Activated CD4-positive, alpha-beta T cell treated with anti-CD3 and anti-CD28 coated beads, Interleukin-2, amount 10 ng/mL, durations not matched to agents 24 days and 14 days (primary cell): ENCODE results near the gene EEFSEC. TPM values are rescaled to one million over a fixed set of nuclear protein-coding genes. Genes with fewer than 3 reads are reported as not detected.

Experiments used
- DNase-seq: peaks from one replicate; pipeline ENCODE4 v3.0.0; 2022
- H3K27ac Mint-ChIP-seq: one replicate; pipeline ENCODE4 v1.8.0; 2022; ENCODE audit warnings: mild to moderate bottlenecking, mixed read lengths
- H3K27me3 Mint-ChIP-seq: one replicate; pipeline ENCODE4 v1.8.0; 2022; ENCODE audit warnings: mixed read lengths
- H3K36me3 Mint-ChIP-seq: one replicate; pipeline ENCODE4 v1.8.0; 2022; ENCODE audit warnings: low read depth, mild to moderate bottlenecking, mixed read lengths
- H3K4me1 Mint-ChIP-seq: one replicate; pipeline ENCODE4 v1.8.0; 2021; ENCODE audit warnings: mixed read lengths
- H3K4me3 Mint-ChIP-seq: one replicate; pipeline ENCODE4 v1.8.0; 2022; ENCODE audit warnings: mild to moderate bottlenecking, moderate library complexity, mixed read lengths
- H3K9me3 Mint-ChIP-seq: one replicate; pipeline ENCODE4 v1.8.0; 2021; ENCODE audit warnings: mixed read lengths
- intact Hi-C: fragments of 100-400 bp; cut with micrococcal nuclease; formaldehyde crosslinking; loops from one replicate; pipeline ENCODE4 v1.15.1; 2023
- total RNA-seq: library from RNA; stranded (reverse); gene quantifications from 2 replicates; pipeline ENCODE4 v1.2.3, GENCODE V29; 2022

EEFSEC gene
- total RNA-seq, 1 donor from 2014 or later, result 21.3 TPM

- no peak overlapping the region for H3K4me3 Mint-ChIP-seq
- H3K27me3 Mint-ChIP-seq, result peaks cover 52% of the 10 kb centered on the region
- intact Hi-C loops, result no loop called here
- H3K4me1 Mint-ChIP-seq, result peaks cover 5% of the 10 kb centered on the region
- DNase-seq, result no peak
- no peaks in the 10 kb centered on the region for H3K36me3 Mint-ChIP-seq
- no peak overlapping the region for H3K27ac Mint-ChIP-seq
- no peaks in the 10 kb centered on the region for H3K9me3 Mint-ChIP-seq
Observed at GRCh38 chr3:128431803-128432300, 278.6 kb downstream of the EEFSEC start.

- intact Hi-C loops, result no loop called here
- Mint-ChIP-seq H3K27ac (no peak overlapping the region), H3K36me3 (no peaks in the 10 kb centered on the region), H3K4me1 (peaks cover 5% of the 10 kb centered on the region), H3K9me3 (no peaks in the 10 kb centered on the region), H3K27me3 (peaks cover 55% of the 10 kb centered on the region), H3K4me3 (no peak overlapping the region)
- DNase-seq, result no peak
Observed at GRCh38 chr3:128432301-128432970, 279.2 kb downstream of the EEFSEC start.

- Mint-ChIP-seq H3K27me3 (peaks cover 53% of the 10 kb centered on the region), H3K36me3 (no peaks in the 10 kb centered on the region), H3K4me3 (no peak overlapping the region), H3K27ac (no peak overlapping the region), H3K4me1 (peaks cover 5% of the 10 kb centered on the region), H3K9me3 (no peaks in the 10 kb centered on the region)
- intact Hi-C loops, result no loop called here
- no peak for DNase-seq
Observed at GRCh38 chr3:128432971-128433836, 279.9 kb downstream of the EEFSEC start.

- Mint-ChIP-seq H3K27me3 (peaks cover 52% of the 10 kb centered on the region), H3K4me3 (no peak overlapping the region), H3K4me1 (peaks cover 5% of the 10 kb centered on the region), H3K9me3 (no peaks in the 10 kb centered on the region), H3K27ac (no peak overlapping the region), H3K36me3 (no peaks in the 10 kb centered on the region)
- DNase-seq, result no peak
- intact Hi-C loops, result no loop called here
Observed at GRCh38 chr3:128433837-128434165, 280.5 kb downstream of the EEFSEC start.

- DNase-seq, result no peak
- intact Hi-C loops, result no loop called here
- Mint-ChIP-seq H3K27ac (no peak overlapping the region), H3K36me3 (no peaks in the 10 kb centered on the region), H3K4me3 (no peak overlapping the region), H3K27me3 (peaks cover 54% of the 10 kb centered on the region), H3K9me3 (no peaks in the 10 kb centered on the region), H3K4me1 (peaks cover 5% of the 10 kb centered on the region)
Observed at GRCh38 chr3:128434524-128434923, 281.2 kb downstream of the EEFSEC start.

GRCh38 chr3:128435058-128435457 is 281.8 kb downstream of the EEFSEC start:
- no peaks in the 10 kb centered on the region for H3K9me3 Mint-ChIP-seq
- intact Hi-C loops, result no loop called here
- H3K4me1 Mint-ChIP-seq, result peaks cover 5% of the 10 kb centered on the region
- H3K27me3 Mint-ChIP-seq, result peaks cover 58% of the 10 kb centered on the region
- no peaks in the 10 kb centered on the region for H3K36me3 Mint-ChIP-seq
- no peak overlapping the region for H3K4me3 Mint-ChIP-seq
- DNase-seq, result no peak
- H3K27ac Mint-ChIP-seq, result no peak overlapping the region

- Mint-ChIP-seq H3K9me3 (no peaks in the 10 kb centered on the region), H3K27ac (no peak overlapping the region), H3K27me3 (peaks cover 54% of the 10 kb centered on the region), H3K4me1 (peaks cover 5% of the 10 kb centered on the region), H3K36me3 (no peaks in the 10 kb centered on the region), H3K4me3 (no peak overlapping the region)
- intact Hi-C loops, result no loop called here
- no peak for DNase-seq
Observed at GRCh38 chr3:128435561-128435960, 282.3 kb downstream of the EEFSEC start.

- peaks cover 48% of the 10 kb centered on the region for H3K27me3 Mint-ChIP-seq
- no peak overlapping the region for H3K4me3 Mint-ChIP-seq
- no peak overlapping the region for H3K27ac Mint-ChIP-seq
- no peak for DNase-seq
- intact Hi-C loops, result no loop called here
- no peaks in the 10 kb centered on the region for H3K9me3 Mint-ChIP-seq
- H3K4me1 Mint-ChIP-seq, result peaks cover 5% of the 10 kb centered on the region
- no peaks in the 10 kb centered on the region for H3K36me3 Mint-ChIP-seq
Observed at GRCh38 chr3:128436214-128436613, 282.9 kb downstream of the EEFSEC start.

GRCh38 chr3:128438488-128439072 is 285.3 kb downstream of the EEFSEC start:
- H3K36me3 Mint-ChIP-seq, result no peaks in the 10 kb centered on the region

GRCh38 chr3:128439226-128439625 is 285.9 kb downstream of the EEFSEC start:
- intact Hi-C loops, result no loop called here
- H3K4me1 Mint-ChIP-seq, result no peaks in the 10 kb centered on the region

More at GRCh38 chr3:128438488-128439072, 285.3 kb downstream of the EEFSEC start:
- no peaks in the 10 kb centered on the region for H3K4me1 Mint-ChIP-seq
- no peak overlapping the region for H3K4me3 Mint-ChIP-seq
- intact Hi-C loops, result no loop called here
- no peak overlapping the region for H3K27ac Mint-ChIP-seq
- no peaks in the 10 kb centered on the region for H3K9me3 Mint-ChIP-seq
- peaks cover 31% of the 10 kb centered on the region for H3K27me3 Mint-ChIP-seq
- no peak for DNase-seq

GRCh38 chr3:128442070-128442469 is 288.8 kb downstream of the EEFSEC start:
- peaks cover 21% of the 10 kb centered on the region for H3K9me3 Mint-ChIP-seq
- no peak for DNase-seq
- H3K4me1 Mint-ChIP-seq, result peaks cover 3% of the 10 kb centered on the region
- intact Hi-C loops, result no loop called here
- no peak overlapping the region for H3K27ac Mint-ChIP-seq
- no peak overlapping the region for H3K4me3 Mint-ChIP-seq
- H3K36me3 Mint-ChIP-seq, result peaks cover 11% of the 10 kb centered on the region
- peaks cover 18% of the 10 kb centered on the region for H3K27me3 Mint-ChIP-seq

More at GRCh38 chr3:128439226-128439625, 285.9 kb downstream of the EEFSEC start:
- no peak overlapping the region for H3K27ac Mint-ChIP-seq
- peaks cover 29% of the 10 kb centered on the region for H3K27me3 Mint-ChIP-seq
- H3K9me3 Mint-ChIP-seq, result no peaks in the 10 kb centered on the region
- H3K36me3 Mint-ChIP-seq, result no peaks in the 10 kb centered on the region
- no peak overlapping the region for H3K4me3 Mint-ChIP-seq
- DNase-seq, result no peak

GRCh38 chr3:128442949-128443348 is 289.7 kb downstream of the EEFSEC start:
- intact Hi-C loops, result no loop called here
- Mint-ChIP-seq H3K4me1 (peaks cover 11% of the 10 kb centered on the region), H3K27me3 (peaks cover 14% of the 10 kb centered on the region), H3K4me3 (no peak overlapping the region), H3K27ac (no peak overlapping the region), H3K9me3 (peaks cover 24% of the 10 kb centered on the region), H3K36me3 (peaks cover 15% of the 10 kb centered on the region)
- no peak for DNase-seq

GRCh38 chr3:128443771-128444170 is 290.5 kb downstream of the EEFSEC start:
- Mint-ChIP-seq H3K27ac (no peak overlapping the region), H3K9me3 (peaks cover 30% of the 10 kb centered on the region), H3K4me3 (no peak overlapping the region), H3K4me1 (peaks cover 17% of the 10 kb centered on the region), H3K36me3 (peaks cover 20% of the 10 kb centered on the region), H3K27me3 (peaks cover 14% of the 10 kb centered on the region)
- DNase-seq, result no peak
- intact Hi-C loops, result no loop called here

GRCh38 chr3:128445357-128445756 is 292.1 kb downstream of the EEFSEC start:
- H3K36me3 Mint-ChIP-seq, result peaks cover 22% of the 10 kb centered on the region
- H3K4me1 Mint-ChIP-seq, result peaks cover 24% of the 10 kb centered on the region

More at GRCh38 chr3:128445357-128445756, 292.1 kb downstream of the EEFSEC start:
- Mint-ChIP-seq H3K27me3 (peaks cover 7% of the 10 kb centered on the region), H3K27ac (peak overlapping the region; percentile 54), H3K9me3 (peaks cover 33% of the 10 kb centered on the region), H3K4me3 (no peak overlapping the region)
- DNase-seq, result no peak
- intact Hi-C loops, result loop anchor here (5.0 kb wide), 1 partner anchor 42 kb away; no protein-coding TSS in a partner anchor
